Measurements from ENCODE around the gene CCDC81. TPM values are rescaled to one million over a fixed set of nuclear protein-coding genes. Genes with fewer than 3 reads are reported as not detected.

The CCDC81 gene
- total and polyA plus RNA-seq, 2 of the 13 experiments (the other 11 are each of a cell fraction or from before 2014, with no cell fraction given), result 0.15 to 0.22 TPM

GRCh38 chr11:86380295-86381059, 5.8 kb downstream of the CCDC81 start (continued):
- TF ChIP-seq PRDM4 (CRISPR knock-in tag; IDR thresholded peaks at IDR 0.05; ENCODE audit: borderline replicate concordance) (no peak), MXD1 (CRISPR knock-in tag; IDR thresholded peaks at IDR 0.05) (no peak), ZNF709 (CRISPR knock-in tag; IDR thresholded peaks at IDR 0.05) (no peak), ZNF556 (CRISPR knock-in tag; IDR thresholded peaks at IDR 0.05; ENCODE audit: borderline replicate concordance) (no peak)

- no TSS peak for BruUV-seq (replicated peaks)
- H4K20me1 ChIP-seq (ENCODE audit: insufficient read depth, low read length), result no peaks in the 10 kb centered on the region
- H3K9ac ChIP-seq (ENCODE audit: insufficient read depth, low read depth, low read length), result no peak overlapping the region
- no peaks in the 10 kb centered on the region for H3K9me3 ChIP-seq (ENCODE audit: low read length)
- DNase-seq (ENCODE audit: low spot score) (no peak), ATAC-seq (no peak), FAIRE-seq (no peak)
- peaks cover 0 to 1% of the 10 kb centered on the region in 2 experiments; a peak in 1 of 5 replicates for H3K27me3 ChIP-seq (ENCODE audit: control insufficient read depth in 1 of 2, insufficient read depth in 2 of 2, low read length in 2 of 2)
- no peaks in the 10 kb centered on the region for H3K36me3 ChIP-seq (replicated peaks in 1 of 2; ENCODE audit: control insufficient read depth in 1 of 2, insufficient read depth in 2 of 2, low read length in 2 of 2)
- CTCF ChIA-PET (ENCODE audit: low intra/inter-chr PET ratio, low total read pairs), result no interaction called here
- intact Hi-C loops (cut with micrococcal nuclease; ENCODE audit: unreplicated experiment) (no loop called here), in situ Hi-C loops (cut with HindIII; ENCODE audit: extremely low pct_ligation_motif_present, low pct_unique_long_range_greater_than_20kb) (no loop called here)
- 2% methylated on average over 5 of the region's 5 CpGs for WGBS (ENCODE audit: low lambda C conversion rate)
- no peak overlapping the region for H3K4me3 ChIP-seq (replicated peaks in 1 of 3; ENCODE audit: insufficient read depth in 1 of 3, low read depth in 2 of 3, low read length in 3 of 3)
- TF ChIP-seq SIN3A (IDR thresholded peaks at IDR 0.05; ENCODE audit: borderline replicate concordance, low read depth, low read length) (no peak), BORCS8-MEF2B (CRISPR knock-in tag; IDR thresholded peaks at IDR 0.05) (no peak), TERF1 (CRISPR knock-in tag; IDR thresholded peaks at IDR 0.05) (no peak)
- no peak overlapping the region for H3K27ac ChIP-seq (ENCODE audit: extremely low read length, insufficient read depth, low read length)
- no peak overlapping the region for H3K4me2 ChIP-seq (ENCODE audit: low read depth, low read length)
- no peaks in the 10 kb centered on the region for H3K4me1 ChIP-seq (ENCODE audit: insufficient read depth, low read length)
- POLR2A ChIA-PET, result no interaction called here
- no peaks in the 10 kb centered on the region for H3K79me2 ChIP-seq (ENCODE audit: insufficient read depth, low read length)
- no peak overlapping the region for H2AFZ ChIP-seq (ENCODE audit: low read length)
Observed at GRCh38 chr11:86383041-86383955, 8.6 kb downstream of the CCDC81 start.
